Measurements from ENCODE around the gene CCR5.

GRCh38 chr3:46423588-46423987, 52.8 kb downstream of the CCR5 start:
- TF ChIP-seq POLR2A (IDR thresholded peaks at IDR 0.05) (no peak), CTCF (IDR thresholded peaks at IDR 0.05) (no peak), EP300 (IDR thresholded peaks at IDR 0.05) (no peak)
